Fibroblast of lung (primary cell): ENCODE data around the gene CLMN.

ENCODE experiments used
- CTCF ChIP-seq, 2 donors: IDR thresholded peaks in 1 of 2; conservative IDR thresholded peaks in 1 of 2; 1 replicate in 1 of 2; 2 replicates in 1 of 2; pipeline ENCODE4 v1.5.1; 2011 to 2012; ENCODE audit warnings: low read length in 2 of 2, control low read depth in 1 of 2, inconsistent platforms in 1 of 2, low read depth in 1 of 2, mild to moderate bottlenecking in 1 of 2
- EZH2 ChIP-seq: IDR thresholded peaks from 2 replicates; pipeline ENCODE4 v1.5.1; 2012; ENCODE audit warnings: low read length, control low read depth, mild to moderate bottlenecking; ENCODE audit errors: missing control alignments

GRCh38 chr14:95173518-95173917 lies 146.2 kb downstream of the CLMN start:
- no peak for TF ChIP-seq CTCF (conservative IDR thresholded peaks at IDR 0.05 in 1 of 2, IDR thresholded peaks at IDR 0.05 in 1 of 2; ENCODE audit: low read depth in 1 of 2, low read length in 2 of 2)
- TF ChIP-seq EZH2 = no peak
